ENCODE data around the gene COL4A2.

DNA sequence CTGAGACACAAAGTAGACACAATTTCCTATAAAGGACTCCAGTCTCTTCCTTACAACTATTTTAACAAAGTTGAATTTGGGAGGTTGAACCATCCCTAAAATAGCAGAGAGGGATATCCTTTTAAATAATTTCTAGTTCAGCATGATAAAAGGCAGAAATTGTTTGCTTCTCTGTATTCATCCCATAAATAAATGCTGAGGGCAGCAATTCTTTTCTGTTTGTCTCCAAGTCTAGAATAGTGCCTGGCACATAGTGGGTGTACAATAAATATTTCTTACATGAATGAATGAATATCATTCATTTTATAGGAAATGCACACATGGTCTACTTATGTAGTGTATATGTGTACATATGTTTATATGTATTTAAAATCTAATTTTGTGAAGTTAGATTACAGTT, 12.5 kb upstream of the COL4A2 start:
- TF ChIP-seq CTCF (IDR thresholded peaks at IDR 0.05) = no peak
- TF ChIP-seq POLR2A (IDR thresholded peaks at IDR 0.05; ENCODE audit: low read depth) = no peak
- no peak for TF ChIP-seq POLR2AphosphoS5 (IDR thresholded peaks at IDR 0.05)
- TF ChIP-seq EP300 (IDR thresholded peaks at IDR 0.05) = no peak

Data from esophagus muscularis mucosa (tissue), 4 donors.